Body of pancreas (tissue), 4 donors: ENCODE measurements around the gene ACOX1. TPM values are rescaled to one million over a fixed set of nuclear protein-coding genes. Genes with fewer than 3 reads are reported as not detected.

Source experiments
- ATAC-seq: fragments of 150-250 bp; one replicate; pipeline ENCODE4 v1.9.1; 2016
- DNase-seq, 4 donors: peaks; one replicate each; pipeline ENCODE4 v3.0.0-alpha.2; 2019
- H3K27ac ChIP-seq, 4 donors: fragments of 200-600 bp; sonication (generic); 1 replicate in 3 of 4; 2 replicates in 1 of 4; pipeline versions ENCODE4 v1.5.1 to v1.6.1; 2016 to 2019; ENCODE audit warnings: mild to moderate bottlenecking in 1 of 4, mixed read lengths in 1 of 4, moderate library complexity in 1 of 4
- H3K27me3 ChIP-seq, 2 donors: fragments of 200-600 bp; sonication (generic); one replicate each; pipeline ENCODE4 v1.6.0; 2016; ENCODE audit warnings: mild to moderate bottlenecking in 1 of 2
- H3K36me3 ChIP-seq, 2 donors: fragments of 200-600 bp; sonication (generic); replicated peaks in 1 of 2; 2 replicates each; pipeline ENCODE4 v1.5.1; 2016; ENCODE audit warnings: low read depth in 2 of 2; ENCODE audit not compliant: insufficient read depth in 1 of 2
- H3K4me1 ChIP-seq: fragments of 200-600 bp; sonication (generic); one replicate; pipeline ENCODE4 v1.6.0; 2016
- H3K4me3 ChIP-seq, 2 donors: fragments of 200-600 bp; sonication (generic); 1 replicate in 1 of 2; 2 replicates in 1 of 2; pipeline ENCODE4 v1.5.1; 2016 to 2019
- H3K9me3 ChIP-seq, 3 donors: fragments of 200-600 bp; sonication (generic); 1 replicate in 2 of 3; 2 replicates in 1 of 3; pipeline ENCODE4 v1.5.1; 2016
- POLR2A ChIP-seq, 3 donors: fragments of 450-650 bp; IDR thresholded peaks; one replicate each; pipeline ENCODE4 v1.6.1; 2016; ENCODE audit warnings: antibody characterized with exemption in 3 of 3, mild to moderate bottlenecking in 2 of 3
- WGBS, 2 donors: methylation state at CpG; one replicate each; pipeline ENCODE4 v1.1.5; 2017; 5-methylcytosine and 5-hydroxymethylcytosine counted together
- intact Hi-C: fragments of 100-400 bp; cut with DNase I; formaldehyde crosslinking; loops from one replicate; pipeline ENCODE4 v1.15.1; 2023
- total RNA-seq, 2 donors: library from RNA; depleted of rRNA; stranded (reverse); fragments of >200 nt; gene quantifications; one replicate each; pipeline ENCODE4 v1.1.0, GENCODE V29; 2016
- TF ChIP-seq, protein P1 (sequence below), 7 experiments: fragments of 450-650 bp in 4 of 7; fragments of 200-600 bp in 3 of 7; sonication (generic) in 3 of 7; IDR thresholded peaks; one replicate each; pipeline ENCODE4 v1.5.1; 2016 to 2019; ENCODE audit warnings: antibody characterized with exemption in 7 of 7

Gene ACOX1
- total RNA-seq, 2 donors from 2014 or later, result 69.0 to 77.1 TPM

DNA sequence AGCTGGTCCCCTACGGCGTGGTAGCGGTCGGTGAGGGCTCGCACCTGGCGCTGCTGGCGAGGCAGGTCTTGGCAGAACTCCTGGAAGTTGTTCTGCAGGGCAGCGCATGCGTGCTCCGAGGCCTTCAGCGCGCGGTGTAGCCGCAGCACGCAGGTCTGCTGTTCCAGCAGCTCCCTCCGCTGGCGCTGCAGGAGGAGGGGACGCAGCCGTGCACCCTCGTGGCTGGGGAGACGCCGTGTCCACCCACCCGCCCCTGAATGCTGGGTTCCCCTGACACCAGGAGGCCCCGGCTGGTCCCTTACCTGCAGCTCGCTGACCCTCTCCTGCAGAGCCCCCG is 35.9 kb upstream of the ACOX1 start:
- H3K4me3 ChIP-seq, result no peak overlapping the region
- WGBS, 2 donors, result 73 to 92% methylated on average over 2 to 25 of the region's 26 CpGs
- peaks cover 8% of the 10 kb centered on the region for H3K4me1 ChIP-seq
- no peaks in the 10 kb centered on the region for H3K9me3 ChIP-seq
- ATAC-seq (no peak), DNase-seq (peak in 3 of 4 donors; percentile 40 to 65 (median 58))
- H3K36me3 ChIP-seq, result no peaks in the 10 kb centered on the region
- no peak overlapping the region for H3K27ac ChIP-seq
- TF ChIP-seq, protein P1, sequence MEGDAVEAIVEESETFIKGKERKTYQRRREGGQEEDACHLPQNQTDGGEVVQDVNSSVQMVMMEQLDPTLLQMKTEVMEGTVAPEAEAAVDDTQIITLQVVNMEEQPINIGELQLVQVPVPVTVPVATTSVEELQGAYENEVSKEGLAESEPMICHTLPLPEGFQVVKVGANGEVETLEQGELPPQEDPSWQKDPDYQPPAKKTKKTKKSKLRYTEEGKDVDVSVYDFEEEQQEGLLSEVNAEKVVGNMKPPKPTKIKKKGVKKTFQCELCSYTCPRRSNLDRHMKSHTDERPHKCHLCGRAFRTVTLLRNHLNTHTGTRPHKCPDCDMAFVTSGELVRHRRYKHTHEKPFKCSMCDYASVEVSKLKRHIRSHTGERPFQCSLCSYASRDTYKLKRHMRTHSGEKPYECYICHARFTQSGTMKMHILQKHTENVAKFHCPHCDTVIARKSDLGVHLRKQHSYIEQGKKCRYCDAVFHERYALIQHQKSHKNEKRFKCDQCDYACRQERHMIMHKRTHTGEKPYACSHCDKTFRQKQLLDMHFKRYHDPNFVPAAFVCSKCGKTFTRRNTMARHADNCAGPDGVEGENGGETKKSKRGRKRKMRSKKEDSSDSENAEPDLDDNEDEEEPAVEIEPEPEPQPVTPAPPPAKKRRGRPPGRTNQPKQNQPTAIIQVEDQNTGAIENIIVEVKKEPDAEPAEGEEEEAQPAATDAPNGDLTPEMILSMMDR (IDR thresholded peaks at IDR 0.05), result no peak
- no peak for TF ChIP-seq POLR2A (IDR thresholded peaks at IDR 0.05)
- no peaks in the 10 kb centered on the region for H3K27me3 ChIP-seq
- intact Hi-C loops, result loop anchor here (10.0 kb wide), 1 partner anchor 260 kb away; no protein-coding TSS in a partner anchor

DNA sequence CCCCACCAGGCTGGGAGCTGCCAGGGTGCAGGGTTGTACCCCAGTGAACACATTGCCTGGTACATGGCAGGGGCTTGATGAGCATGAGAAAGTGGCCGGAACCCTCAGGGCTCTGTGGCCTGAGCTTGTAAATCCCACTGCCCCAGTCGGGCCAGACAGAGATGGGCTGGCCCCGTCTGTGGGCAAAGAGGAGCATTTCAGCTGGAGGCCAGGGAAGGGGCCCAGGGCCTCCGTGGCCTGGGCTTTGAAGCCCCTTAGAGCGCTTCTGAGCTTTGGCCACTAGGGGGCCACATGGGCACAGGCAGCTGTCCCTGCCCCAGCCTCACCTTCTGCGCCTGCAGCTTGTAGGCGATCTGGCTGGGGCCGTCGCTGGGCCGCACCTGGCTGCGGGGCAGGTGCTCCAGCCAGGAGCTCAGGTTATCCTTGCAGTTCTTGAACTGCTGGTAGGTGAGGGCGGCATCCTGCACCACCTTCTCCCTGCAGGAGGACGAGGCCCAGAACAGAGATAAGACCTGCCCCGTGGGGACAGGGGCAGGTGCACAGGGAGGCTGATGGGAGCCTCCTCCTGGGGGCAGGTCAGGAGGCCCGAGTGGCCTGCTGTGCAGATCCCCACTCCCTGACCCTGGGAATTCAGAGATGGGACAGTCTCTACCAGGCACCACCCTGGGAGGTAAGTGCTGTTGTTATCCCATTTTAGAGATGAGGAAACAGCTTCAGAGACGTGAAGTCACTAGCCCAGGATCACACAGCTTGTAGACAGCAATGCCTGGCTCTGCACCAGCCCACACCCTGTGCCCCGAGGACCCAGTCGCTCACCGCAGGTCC is 35.3 kb upstream of the ACOX1 start:
- DNase-seq, result peak; percentile 78 to 87 (median 84)
- intact Hi-C loops, result loop anchor here (10.0 kb wide), 1 partner anchor 260 kb away; no protein-coding TSS in a partner anchor
- TF ChIP-seq, protein P1 (IDR thresholded peaks at IDR 0.05), result peak; percentile 86 to 98 (median 92)
- no peak for TF ChIP-seq POLR2A (IDR thresholded peaks at IDR 0.05)
- Histone ChIP-seq H3K27ac (no peak overlapping the region), H3K9me3 (no peaks in the 10 kb centered on the region), H3K4me1 (peaks cover 8% of the 10 kb centered on the region), H3K36me3 (no peaks in the 10 kb centered on the region), H3K27me3 (no peaks in the 10 kb centered on the region), H3K4me3 (no peak overlapping the region)
- ATAC-seq, result peak; percentile 86
- WGBS, 2 donors, result 20% methylated on average over 1 to 19 of the region's 19 CpGs

DNA sequence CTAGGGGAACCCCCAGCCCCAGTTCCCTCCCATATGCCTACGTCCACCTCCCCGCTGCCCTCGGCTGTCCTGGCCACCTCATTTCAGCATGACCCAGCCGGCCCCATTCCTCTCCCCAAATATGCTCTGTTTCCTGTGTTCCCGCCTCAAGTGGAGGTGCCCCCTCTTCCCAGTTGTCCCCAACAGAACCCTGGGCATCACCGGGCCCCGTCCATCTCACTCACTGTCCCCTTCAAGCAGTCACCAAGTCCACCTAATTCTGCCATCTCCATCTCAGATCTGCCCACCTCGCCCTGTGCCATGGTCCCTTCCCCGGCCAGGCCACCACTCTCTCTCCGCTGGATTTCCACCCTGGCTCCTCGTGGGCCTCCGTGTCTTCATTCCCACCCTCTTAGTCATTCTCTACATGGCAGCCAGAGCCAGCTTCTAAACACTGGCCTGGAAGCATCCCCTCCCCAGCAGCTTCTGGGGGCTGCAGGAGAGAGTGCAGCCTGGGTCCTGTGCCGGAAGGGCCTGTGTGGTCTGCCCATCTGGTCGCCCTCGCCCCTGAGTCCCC is 34.5 kb upstream of the ACOX1 start:
- intact Hi-C loops, result loop anchor here (10.0 kb wide), 1 partner anchor 261 kb away; no protein-coding TSS in a partner anchor
- WGBS, 2 donors, result 73 to 76% methylated on average over 15 of the region's 15 CpGs
- no peak for DNase-seq

DNA sequence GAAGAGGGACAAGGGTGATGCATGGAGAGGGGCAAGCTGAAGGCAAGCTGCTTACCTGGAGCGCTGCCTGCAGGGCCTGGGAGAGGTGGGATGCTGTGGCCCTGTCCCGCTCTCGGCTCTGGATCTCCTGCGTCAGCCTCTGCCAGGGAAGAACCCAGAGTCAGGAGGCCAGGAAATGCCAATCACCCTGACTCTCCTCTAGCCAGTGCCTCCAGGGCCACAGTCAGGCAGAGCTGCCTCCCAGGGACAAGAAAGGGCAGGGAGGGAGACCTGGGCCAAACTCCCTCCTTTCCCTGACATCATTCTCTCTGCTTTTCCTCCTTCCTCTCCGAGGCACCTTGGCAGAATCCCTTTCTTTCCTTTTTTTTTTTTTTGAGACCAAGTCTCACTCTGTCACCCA is 33.0 kb upstream of the ACOX1 start:
- WGBS, 2 donors, result 87 to 91% methylated on average over 3 to 5 of the region's 5 CpGs
- Histone ChIP-seq H3K36me3 (no peaks in the 10 kb centered on the region), H3K27me3 (no peaks in the 10 kb centered on the region), H3K27ac (no peak overlapping the region), H3K4me3 (no peak overlapping the region), H3K4me1 (peaks cover 8% of the 10 kb centered on the region), H3K9me3 (no peaks in the 10 kb centered on the region)
- no peak for TF ChIP-seq POLR2A (IDR thresholded peaks at IDR 0.05)
- TF ChIP-seq, protein P1 (IDR thresholded peaks at IDR 0.05), result no peak
- DNase-seq (no peak), ATAC-seq (no peak)
- intact Hi-C loops, result loop anchor here (10.0 kb wide), 1 partner anchor 263 kb away; no protein-coding TSS in a partner anchor

More for the DNA sequence above, 34.5 kb upstream of the ACOX1 start:
- no peaks in the 10 kb centered on the region for H3K27me3 ChIP-seq
- H3K4me3 ChIP-seq, result no peak overlapping the region
- TF ChIP-seq, protein P1 (IDR thresholded peaks at IDR 0.05), result no peak
- peaks cover 8% of the 10 kb centered on the region for H3K4me1 ChIP-seq
- no peak overlapping the region for H3K27ac ChIP-seq
- no peaks in the 10 kb centered on the region for H3K9me3 ChIP-seq
- ATAC-seq, result no peak
- H3K36me3 ChIP-seq, result no peaks in the 10 kb centered on the region
